GM18861 (cell line): ENCODE results near the gene FOXI3.
"Not testable (repeated sequence)": the region's sequence is repeated elsewhere in the genome, so short reads cannot be mapped to it uniquely, and the experiment has no call there.

Experiments used
- ATAC-seq: cut with Tn5 transposase; IDR thresholded peaks from one replicate; pipeline ENCODE4 v1.9.1; 2021; ENCODE audit not compliant: unreplicated experiment

The FOXI3 gene

DNA sequence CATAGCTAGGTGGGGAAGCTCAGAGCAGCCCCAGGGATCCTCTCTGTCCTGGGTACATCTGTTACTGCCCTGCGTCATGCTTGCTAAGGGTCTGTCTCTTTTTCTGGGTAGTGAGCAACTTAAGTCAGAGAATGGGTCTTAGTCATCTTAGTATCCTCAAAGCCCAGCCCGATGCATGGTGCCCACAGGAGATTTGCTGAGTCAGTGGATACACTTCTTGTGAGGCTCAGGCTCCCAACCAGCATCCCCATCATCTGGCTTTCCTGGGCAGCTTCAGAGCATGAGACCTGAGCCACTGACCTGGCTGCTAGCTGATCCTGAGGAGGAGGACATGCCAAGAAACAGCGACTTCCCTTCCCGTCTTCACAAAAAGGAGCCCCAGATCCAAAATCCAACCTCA is 10.0 kb downstream of the FOXI3 start:
- no peak for ATAC-seq

- no peak for ATAC-seq
Measured at GRCh38 chr2:88442061-88442460, 10.4 kb downstream of the FOXI3 start.

DNA sequence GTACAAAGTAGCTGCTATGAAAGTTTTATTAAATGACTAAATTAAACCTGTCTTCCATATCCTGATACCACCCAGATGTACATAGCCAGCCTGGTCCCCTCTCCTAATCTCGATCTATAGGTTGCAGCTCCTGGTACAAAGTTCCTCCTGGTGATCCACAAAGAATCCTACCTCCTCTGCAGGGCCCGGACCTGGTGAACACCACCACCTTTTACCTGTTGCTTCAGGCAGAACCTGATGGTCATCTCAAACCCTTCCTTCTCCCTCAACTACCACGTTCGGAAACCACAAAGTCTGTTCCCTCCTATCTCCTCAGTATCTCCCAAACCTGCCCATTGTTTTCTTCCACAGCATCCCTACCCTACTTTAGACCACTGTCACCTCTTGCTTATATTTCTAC is 15.5 kb downstream of the FOXI3 start:
- ATAC-seq, result no peak

GRCh38 chr2:88429929-88430328 is 22.6 kb downstream of the FOXI3 start:
- ATAC-seq, result no peak

DNA sequence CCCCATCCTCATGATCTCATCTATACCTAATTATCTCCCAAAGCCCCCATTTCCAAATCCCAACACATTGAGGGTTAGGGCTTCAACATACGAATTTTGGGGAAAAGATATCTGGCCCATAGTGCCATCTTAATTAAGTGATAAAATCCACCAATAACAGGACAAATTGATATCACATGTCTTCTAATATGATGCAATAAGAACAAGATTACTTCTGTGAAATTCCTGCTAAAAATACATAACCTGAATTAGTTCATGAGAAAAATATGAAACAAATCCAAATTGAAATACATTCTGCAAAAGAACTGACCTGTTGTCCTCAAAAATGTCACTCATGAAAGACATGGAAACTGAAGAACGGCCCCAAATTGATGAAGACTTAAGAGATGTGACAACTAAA is 28.8 kb downstream of the FOXI3 start:
- ATAC-seq, result no peak

DNA sequence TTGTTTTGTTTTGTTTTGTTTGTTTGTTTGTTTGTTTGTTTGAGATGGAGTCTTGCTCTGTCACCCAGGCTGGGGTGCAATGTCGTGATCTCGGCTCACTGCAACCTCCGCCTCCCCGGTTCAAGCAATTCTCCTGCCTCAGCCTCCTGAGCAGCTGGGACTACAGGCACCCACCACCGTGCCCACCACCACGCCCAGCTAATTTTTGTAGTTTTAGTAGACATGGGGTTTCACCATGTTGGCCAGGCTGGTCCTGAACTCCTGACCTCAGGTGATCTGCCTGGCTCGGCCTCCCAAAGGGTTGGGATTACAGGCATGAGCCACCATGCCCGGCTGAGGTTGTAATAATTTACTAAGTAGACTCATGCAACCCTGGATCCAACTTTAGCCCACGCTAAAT is 33.4 kb downstream of the FOXI3 start:
- not testable (repeated sequence) for ATAC-seq

DNA sequence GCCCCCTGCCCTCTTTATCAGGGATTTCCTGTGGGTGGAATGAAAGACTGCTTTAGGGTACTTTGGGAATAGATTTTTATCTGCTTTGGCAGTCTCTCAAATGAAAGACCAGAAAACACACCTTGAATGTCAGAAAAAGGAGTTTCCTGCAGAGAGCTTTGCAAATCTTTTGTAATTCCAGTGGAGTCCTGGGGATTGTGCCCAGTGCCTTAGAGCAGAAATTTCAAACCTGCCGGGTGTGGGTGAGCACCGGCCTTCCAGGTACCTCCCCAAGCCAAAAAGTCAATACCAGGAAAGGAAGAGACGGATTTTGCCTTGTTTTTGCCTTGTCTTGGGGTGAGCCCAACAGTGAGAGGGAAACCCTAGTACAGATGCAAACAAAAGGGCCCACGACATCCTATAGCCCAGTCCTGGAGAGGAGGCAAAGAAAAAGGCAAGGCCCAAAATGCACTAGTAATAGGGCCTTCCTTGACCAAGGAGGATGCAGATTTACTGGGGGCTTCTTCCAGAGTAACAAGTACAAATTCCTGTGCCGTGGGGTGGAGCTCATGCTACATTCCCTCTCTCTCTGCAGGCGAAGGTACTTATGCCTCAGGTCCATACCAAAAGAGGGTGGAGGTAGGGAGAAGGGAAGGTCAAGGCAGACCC is 36.4 kb downstream of the FOXI3 start:
- no peak for ATAC-seq

- ATAC-seq, result not testable (repeated sequence)
Measured at GRCh38 chr2:88408870-88409269, 43.6 kb downstream of the FOXI3 start.

DNA sequence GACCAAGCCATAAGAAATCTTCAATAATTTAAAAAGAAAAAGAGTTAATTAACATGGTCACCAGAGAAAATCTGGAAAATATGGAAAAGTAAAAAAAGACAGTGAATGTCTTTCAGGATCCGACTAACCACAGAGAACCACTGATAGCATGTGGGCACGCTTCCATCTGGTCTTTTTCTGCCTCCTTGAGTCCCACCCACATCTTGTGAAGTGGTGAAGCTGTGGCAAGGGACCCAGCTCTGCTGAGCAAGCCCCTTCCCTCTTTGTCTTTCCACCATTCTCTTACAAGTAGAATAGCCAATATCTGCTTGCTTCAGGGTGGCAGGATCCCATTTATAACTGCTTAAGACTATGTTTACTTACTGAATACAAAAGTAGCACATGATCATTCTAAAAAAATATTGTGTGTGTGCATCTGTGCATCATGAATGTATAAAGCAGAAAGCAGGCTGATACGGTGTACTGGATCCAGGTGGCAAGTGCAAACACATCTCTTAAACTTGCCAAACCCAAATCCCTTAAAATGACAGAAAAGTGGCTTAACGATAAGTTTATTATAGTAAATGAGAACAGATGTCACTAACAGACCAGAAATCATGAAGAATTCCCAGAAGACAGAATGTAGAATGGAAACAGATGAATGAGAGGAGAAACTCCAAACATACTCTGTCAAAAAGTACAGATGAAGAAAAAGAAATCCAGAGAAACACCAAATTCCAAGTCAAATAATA is 52.3 kb downstream of the FOXI3 start:
- no peak for ATAC-seq

GRCh38 chr2:88398180-88398579 is 54.3 kb downstream of the FOXI3 start:
- no peak for ATAC-seq
